Testis (tissue), 2 donors: ENCODE measurements around the gene VSTM2B.

Source experiments
- CTCF ChIP-seq, 3 experiments: fragments of 450-650 bp in 2 of 3; fragments of 200-600 bp in 1 of 3; sonication (generic) in 1 of 3; IDR thresholded peaks; one replicate each; pipeline ENCODE4 v1.5.1; 2016 to 2019; ENCODE audit warnings: antibody characterized with exemption in 3 of 3, mild to moderate bottlenecking in 2 of 3, moderate library complexity in 1 of 3
- POLR2A ChIP-seq: fragments of 450-650 bp; IDR thresholded peaks from one replicate; pipeline ENCODE4 v1.6.1; 2017; ENCODE audit warnings: antibody characterized with exemption, mild to moderate bottlenecking, moderate library complexity

- TF ChIP-seq CTCF (IDR thresholded peaks at IDR 0.05), result no peak
- TF ChIP-seq POLR2A, result no peak
Observed at GRCh38 chr19:29489172-29489951, 36.4 kb upstream of the VSTM2B start.
